Body of pancreas (tissue), 4 donors: ENCODE data around the gene PRCP.

Experiments
- CTCF ChIP-seq, 7 experiments: fragments of 450-650 bp in 4 of 7; fragments of 200-600 bp in 3 of 7; sonication (generic) in 3 of 7; IDR thresholded peaks; one replicate each; pipeline ENCODE4 v1.5.1; 2016 to 2019; ENCODE audit warnings: antibody characterized with exemption in 7 of 7
- POLR2A ChIP-seq, 3 donors: fragments of 450-650 bp; IDR thresholded peaks; one replicate each; pipeline ENCODE4 v1.6.1; 2016; ENCODE audit warnings: antibody characterized with exemption in 3 of 3, mild to moderate bottlenecking in 2 of 3

DNA sequence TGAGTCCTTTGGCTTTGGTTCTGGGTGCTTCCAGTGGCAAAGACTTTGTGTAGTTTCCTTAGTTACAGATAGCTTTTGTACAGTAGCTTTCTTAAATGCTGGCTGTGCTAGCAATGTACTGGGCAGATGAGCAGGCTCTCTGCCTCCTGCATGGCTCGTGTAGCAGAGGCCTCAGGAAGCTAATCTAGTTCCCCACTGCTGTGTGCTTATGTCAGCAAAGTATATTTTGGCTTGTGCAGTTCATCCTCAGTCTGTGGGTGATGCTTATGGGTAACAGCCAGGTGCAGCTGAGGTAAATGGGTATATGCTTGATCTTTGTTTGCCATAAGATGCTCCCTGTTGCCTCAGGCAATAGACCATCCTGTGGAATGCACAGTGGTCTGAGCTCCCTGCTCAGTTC, 97.5 kb downstream of the PRCP start:
- no peak for TF ChIP-seq CTCF (IDR thresholded peaks at IDR 0.05)
- no peak for TF ChIP-seq POLR2A (IDR thresholded peaks at IDR 0.05)
